Endothelial cell of umbilical vein (primary cell): Measurements from ENCODE around the gene DBT. TPM values are rescaled to one million over a fixed set of nuclear protein-coding genes. Genes with fewer than 3 reads are reported as not detected.
A peak's percentile ranks its signal among the peaks of the same experiment; 100 is the strongest.

Source experiments
- BruUV-seq: library from RNA; stranded (reverse); fragments of 400-500 nt; replicated peaks from 2 replicates; lab custom pipeline; 2021; lab: Mats Ljungman, UMichigan
- CTCF ChIA-PET: fragments of 300-600, 350-600 bp; sonication (Branson Sonifier 250); formaldehyde crosslinking; loops from one replicate; lab custom pipeline; 2021; ENCODE audit warnings: antibody characterized with exemption, inconsistent platforms; lab: Charles Lee
- POLR2A ChIA-PET: fragments of 300-600, 350-600 bp; sonication (Branson Sonifier 250); formaldehyde crosslinking; loops from one replicate; lab custom pipeline; 2021; ENCODE audit warnings: antibody characterized with exemption, inconsistent platforms; lab: Charles Lee
- DNase-seq: peaks from one replicate; pipeline ENCODE4 v3.0.0-alpha.2; 2011; ENCODE audit warnings: low read depth, low spot score
- FAIRE-seq: peaks from 2 replicates; lab custom pipeline; 2011; peaks lifted over from hg19 to GRCh38; lab: Jason Lieb, UNC
- H2AFZ ChIP-seq: 2 replicates; pipeline ENCODE4 v1.6.0; 2012; ENCODE audit warnings: low read depth, low read length, control low read depth, inconsistent platforms
- H3K27ac ChIP-seq: 2 replicates; pipeline ENCODE4 v1.5.1; 2011; ENCODE audit warnings: low read depth, mild to moderate bottlenecking, control low read depth, low read length, moderate library complexity; ENCODE audit not compliant: insufficient read depth
- H3K27me3 ChIP-seq, 2 experiments: 2 replicates each; pipeline versions ENCODE4 v1.6.0 to v1.6.1; 2011; ENCODE audit warnings: low read length in 2 of 2, mixed read lengths in 1 of 2; ENCODE audit not compliant: control insufficient read depth in 2 of 2, insufficient read depth in 2 of 2
- H3K36me3 ChIP-seq, 2 experiments: 2 replicates in 1 of 2; 3 replicates in 1 of 2; pipeline ENCODE4 v1.5.1; 2011; ENCODE audit warnings: low read length in 2 of 2, mild to moderate bottlenecking in 1 of 2, moderate library complexity in 1 of 2; ENCODE audit not compliant: control insufficient read depth in 2 of 2, insufficient read depth in 2 of 2; ENCODE audit errors: extremely low read depth in 1 of 2
- H3K4me1 ChIP-seq: 3 replicates; pipeline ENCODE4 v1.5.1; 2011; ENCODE audit warnings: mild to moderate bottlenecking, low read length; ENCODE audit not compliant: control insufficient read depth, insufficient read depth; ENCODE audit errors: extremely low read depth
- H3K4me2 ChIP-seq: 2 replicates; pipeline ENCODE4 v1.6.1; 2011; ENCODE audit warnings: low read length, control low read depth, mixed read lengths; ENCODE audit not compliant: insufficient read depth
- H3K4me3 ChIP-seq, 3 experiments: fragments of 200-600 bp in 1 of 3; sonication (generic), shearing (Covaris generic) in 1 of 3; replicated peaks in 1 of 3; 2 replicates each; pipeline ENCODE4 v1.5.1; 2011 to 2016; ENCODE audit warnings: control low read depth in 3 of 3, low read length in 3 of 3, mild to moderate bottlenecking in 2 of 3, inconsistent platforms in 1 of 3, low read depth in 1 of 3, moderate library complexity in 1 of 3; ENCODE audit not compliant: insufficient read depth in 1 of 3
- H3K79me2 ChIP-seq: 2 replicates; pipeline ENCODE4 v1.6.0; 2012; ENCODE audit warnings: low read length, inconsistent platforms; ENCODE audit not compliant: control insufficient read depth, insufficient read depth
- H3K9ac ChIP-seq: replicated peaks from 2 replicates; pipeline ENCODE3; 2011; ENCODE audit warnings: low read length, control low read depth; ENCODE audit not compliant: insufficient read depth; ENCODE audit errors: extremely low read depth
- H3K9me1 ChIP-seq: replicated peaks from 3 replicates; pipeline ENCODE4 v1.6.0; 2011; ENCODE audit warnings: mild to moderate bottlenecking, low read length; ENCODE audit not compliant: control insufficient read depth, insufficient read depth; ENCODE audit errors: extremely low read depth
- H3K9me3 ChIP-seq: replicated peaks from 2 replicates; pipeline ENCODE4 v1.5.1; 2012; ENCODE audit warnings: low read length, inconsistent platforms; ENCODE audit not compliant: control insufficient read depth, insufficient read depth
- H4K20me1 ChIP-seq: replicated peaks from 2 replicates; pipeline ENCODE3; 2011; ENCODE audit warnings: mild to moderate bottlenecking, low read length; ENCODE audit not compliant: control insufficient read depth, insufficient read depth; ENCODE audit errors: extremely low read depth
- EZH2 ChIP-seq: IDR thresholded peaks from 2 replicates; pipeline ENCODE4 v1.6.1; 2012; ENCODE audit warnings: borderline replicate concordance, low read depth, mild to moderate bottlenecking, moderate library complexity, low read length, inconsistent platforms; ENCODE audit not compliant: severe bottlenecking
- FOS ChIP-seq: IDR thresholded peaks from 2 replicates; pipeline ENCODE4 v1.6.1; 2011; ENCODE audit warnings: mild to moderate bottlenecking, low read length, moderate library complexity, borderline replicate concordance; ENCODE audit not compliant: insufficient read depth
- GATA2 ChIP-seq: IDR thresholded peaks from 2 replicates; pipeline ENCODE4 v1.7.0; 2011; ENCODE audit warnings: low read depth, mild to moderate bottlenecking, moderate library complexity, mixed read lengths, low read length; ENCODE audit not compliant: insufficient read length, insufficient read depth
- JUN ChIP-seq: IDR thresholded peaks from 2 replicates; pipeline ENCODE4 v1.6.1; 2011; ENCODE audit warnings: borderline replicate concordance, low read depth; ENCODE audit not compliant: insufficient read length, insufficient read depth
- MYC ChIP-seq: IDR thresholded peaks from one replicate; pipeline ENCODE4 v1.6.1; 2011; ENCODE audit warnings: mild to moderate bottlenecking, low read depth, low read length
- POLR2A ChIP-seq: IDR thresholded peaks from 2 replicates; pipeline ENCODE4 v1.6.1; 2012; ENCODE audit warnings: low read depth, mild to moderate bottlenecking, control low read depth, low read length
- POLR2AphosphoS5 ChIP-seq: IDR thresholded peaks from 2 replicates; pipeline ENCODE4 v1.6.1; 2012; ENCODE audit warnings: low read depth, mild to moderate bottlenecking, control low read depth, low read length, moderate library complexity; ENCODE audit not compliant: insufficient read depth
- dilution Hi-C: fragments of 300-500 bp; cut with MboI; formaldehyde crosslinking; loops from one replicate; pipeline ENCODE4 v1.15.0; 2019; ENCODE audit warnings: low sequenced_read_pairs; ENCODE audit not compliant: extremely low pct_ligation_motif_present
- intact Hi-C: fragments of 100-400 bp; cut with micrococcal nuclease; formaldehyde crosslinking; loops from one replicate; pipeline ENCODE4 v1.10.0; 2022
- polyA plus RNA-seq, 4 experiments: library from polyadenylated mRNA; depleted of rRNA in 3 of 4; stranded (reverse) in 3 of 4; unstranded in 1 of 4; fragments of >200 nt; gene quantifications; 2 replicates each; pipeline versions ENCODE4 v1.2.1 to v1.2.3, GENCODE V29; 2011 to 2012; ENCODE audit warnings: missing spikeins in 1 of 4
- total RNA-seq: library from RNA; stranded (reverse); gene quantifications from 2 replicates; pipeline ENCODE4 v1.2.3, GENCODE V29; 2021
- TF ChIP-seq, protein P1 (sequence below), 2 donors: IDR thresholded peaks; 1 replicate in 1 of 2; 2 replicates in 1 of 2; pipeline ENCODE4 v1.5.1; 2011; ENCODE audit warnings: low read length in 2 of 2, mild to moderate bottlenecking in 2 of 2, moderate library complexity in 2 of 2, control low read depth in 1 of 2, inconsistent platforms in 1 of 2, low read depth in 1 of 2; ENCODE audit not compliant: insufficient read depth in 1 of 2; ENCODE audit errors: extremely low read depth in 1 of 2
- TF ChIP-seq, protein P2 (sequence below): IDR thresholded peaks from 2 replicates; pipeline ENCODE4 v1.6.1; 2011; ENCODE audit not compliant: insufficient read depth, insufficient read length

Gene DBT
- total and polyA plus RNA-seq, 2 donors (not counting 3 experiments of a cell fraction or from before 2014, with no cell fraction given): 1.6 to 7.9 TPM

DNA sequence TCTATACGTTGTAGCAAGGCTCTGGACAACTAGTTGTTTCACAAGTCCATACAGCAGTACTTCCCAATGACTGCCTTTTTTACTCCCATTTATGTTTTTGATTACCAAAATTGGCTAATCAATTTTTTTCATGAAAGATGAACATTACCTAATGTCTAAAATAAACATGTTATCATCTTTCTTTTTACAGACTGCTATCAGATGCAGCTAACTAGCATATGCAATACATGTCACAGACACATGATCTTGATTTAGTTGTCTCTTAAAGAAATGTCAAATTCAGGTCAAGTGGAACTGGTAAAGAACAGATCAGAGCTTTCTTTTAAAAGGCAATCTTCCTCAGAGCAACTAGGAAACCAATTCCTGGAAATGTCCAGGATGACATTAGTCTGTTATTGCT is 630 bp upstream of the DBT start:
- H3K4me3 ChIP-seq: peak overlapping the region; percentile 5 to 63 (median 63)
- H3K27me3 ChIP-seq: peaks cover 0 to 6% of the 10 kb centered on the region in 2 experiments
- H3K9me1 ChIP-seq: no peaks in the 10 kb centered on the region
- ChIA-PET CTCF (interaction anchor here (0.6 to 1.6 kb wide), 6 partner anchors 16 to 618 kb away, joined by 3 to 5 read pairs (median 3); partner anchors contain the start of gene RTCA), POLR2A (interaction anchor here (0.9 to 1.0 kb wide), 2 partner anchors 13 to 39 kb away, joined by 3 read pairs; no protein-coding TSS in a partner anchor)
- FAIRE-seq (no peak), DNase-seq (no peak)
- BruUV-seq: no TSS peak
- intact Hi-C loops: no loop called here
- dilution Hi-C loops: no loop called here
- TF ChIP-seq GATA2 (no peak), MYC (no peak), FOS (no peak), EZH2 (no peak), POLR2AphosphoS5 (no peak), JUN (no peak), POLR2A (no peak)
- TF ChIP-seq, protein P1, sequence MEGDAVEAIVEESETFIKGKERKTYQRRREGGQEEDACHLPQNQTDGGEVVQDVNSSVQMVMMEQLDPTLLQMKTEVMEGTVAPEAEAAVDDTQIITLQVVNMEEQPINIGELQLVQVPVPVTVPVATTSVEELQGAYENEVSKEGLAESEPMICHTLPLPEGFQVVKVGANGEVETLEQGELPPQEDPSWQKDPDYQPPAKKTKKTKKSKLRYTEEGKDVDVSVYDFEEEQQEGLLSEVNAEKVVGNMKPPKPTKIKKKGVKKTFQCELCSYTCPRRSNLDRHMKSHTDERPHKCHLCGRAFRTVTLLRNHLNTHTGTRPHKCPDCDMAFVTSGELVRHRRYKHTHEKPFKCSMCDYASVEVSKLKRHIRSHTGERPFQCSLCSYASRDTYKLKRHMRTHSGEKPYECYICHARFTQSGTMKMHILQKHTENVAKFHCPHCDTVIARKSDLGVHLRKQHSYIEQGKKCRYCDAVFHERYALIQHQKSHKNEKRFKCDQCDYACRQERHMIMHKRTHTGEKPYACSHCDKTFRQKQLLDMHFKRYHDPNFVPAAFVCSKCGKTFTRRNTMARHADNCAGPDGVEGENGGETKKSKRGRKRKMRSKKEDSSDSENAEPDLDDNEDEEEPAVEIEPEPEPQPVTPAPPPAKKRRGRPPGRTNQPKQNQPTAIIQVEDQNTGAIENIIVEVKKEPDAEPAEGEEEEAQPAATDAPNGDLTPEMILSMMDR (IDR thresholded peaks at IDR 0.05; ENCODE audit: extremely low read depth in 1 of 2, insufficient read depth in 1 of 2, low read depth in 1 of 2, low read length in 2 of 2): no peak
- TF ChIP-seq, protein P2, sequence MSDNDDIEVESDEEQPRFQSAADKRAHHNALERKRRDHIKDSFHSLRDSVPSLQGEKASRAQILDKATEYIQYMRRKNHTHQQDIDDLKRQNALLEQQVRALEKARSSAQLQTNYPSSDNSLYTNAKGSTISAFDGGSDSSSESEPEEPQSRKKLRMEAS: no peak
- no peak overlapping the region for H3K27ac ChIP-seq
- no peak overlapping the region for H3K9ac ChIP-seq
- no peaks in the 10 kb centered on the region for H3K36me3 ChIP-seq
- peaks cover 10% of the 10 kb centered on the region for H3K4me1 ChIP-seq
- no peaks in the 10 kb centered on the region for H4K20me1 ChIP-seq
- H3K9me3 ChIP-seq: no peaks in the 10 kb centered on the region
- H2AFZ ChIP-seq: peak overlapping the region; percentile 84
- peak overlapping the region; percentile 73 for H3K4me2 ChIP-seq
- peaks cover 11% of the 10 kb centered on the region for H3K79me2 ChIP-seq
